Left cardiac atrium (tissue), 2 donors: ENCODE measurements around the gene OR4K5. TPM values are rescaled to one million over a fixed set of nuclear protein-coding genes. Genes with fewer than 3 reads are reported as not detected.

Experiments
- total RNA-seq, 2 donors: library from RNA; stranded (reverse); fragmentation: NEBNext Ultra II Directional; extraction: Animal tissue kit (Norgen Biotek cat#: 25700); gene quantifications; one replicate each; pipeline ENCODE4 v1.2.1, GENCODE V29; 2021
- donor health status: DM: no; HTN: yes; CAD: no; lungs with severe emphysema.
- donor health status: DM: yes; HTN: yes; CAD: no.

The OR4K5 gene
- total RNA-seq, 2 donors from 2014 or later: not detected

Other genes with a start within 250 kb of the OR4K5 start
- not detected for gene OR11H2, start 206.7 kb upstream of the OR4K5 start, total RNA-seq
- gene OR4Q3, start 177.0 kb upstream of the OR4K5 start, total RNA-seq: not detected
- not detected for gene OR4M1, start 147.1 kb upstream of the OR4K5 start, total RNA-seq
- not detected for gene OR4N2, start 116.8 kb upstream of the OR4K5 start, total RNA-seq
- not detected for gene OR4K2, start 45.5 kb upstream of the OR4K5 start, total RNA-seq
- not detected for gene OR4K1, start 10.3 kb downstream of the OR4K5 start, total RNA-seq
- not detected for gene OR4K15, start 55.0 kb downstream of the OR4K5 start, total RNA-seq
- not detected for gene OR4Q2, start 81.6 kb downstream of the OR4K5 start, total RNA-seq
- not detected for gene OR4K14, start 98.7 kb downstream of the OR4K5 start, total RNA-seq
- gene OR4K13, start 115.4 kb downstream of the OR4K5 start, total RNA-seq: not detected
- not detected for gene OR4L1, start 139.4 kb downstream of the OR4K5 start, total RNA-seq
- under 1 TPM in 1 of 2 donors, not detected in 1; 0.05 TPM for gene OR4K17, start 190.1 kb downstream of the OR4K5 start, total RNA-seq
- not detected for gene OR4N5, start 218.2 kb downstream of the OR4K5 start, total RNA-seq